ENCODE results near the gene CSNK2A1.

The CSNK2A1 gene

GRCh38 chr20:426566-426965 lies 117.0 kb downstream of the CSNK2A1 start:
- peaks cover 18% of the 10 kb centered on the region; the same call in 1 of the 2 replicates for H3K36me3 ChIP-seq (ENCODE audit: insufficient read depth, low read length)

More at GRCh38 chr20:426566-426965, 117.0 kb downstream of the CSNK2A1 start:
- no peaks in the 10 kb centered on the region for H3K9me3 ChIP-seq (ENCODE audit: low read depth, low read length)
- no peak overlapping the region for H3K9ac ChIP-seq (ENCODE audit: insufficient read length)
- no peak for DNase-seq (ENCODE audit: low read depth, low spot score)
- H3K27ac ChIP-seq: no peak overlapping the region
- TF ChIP-seq EZH2 (IDR thresholded peaks at IDR 0.05) (no peak), FOXP2 (optimal IDR thresholded peaks at IDR 0.05; ENCODE audit: control extremely low read depth, extremely low read length, insufficient read depth) (no peak), POLR2AphosphoS5 (IDR thresholded peaks at IDR 0.05; ENCODE audit: borderline replicate concordance, low read depth, low read length) (no peak)
- H3K4me3 ChIP-seq: no peak overlapping the region

Data from SK-N-MC (cell line).